Stimulated activated effector memory CD8-positive, alpha-beta T cell treated with anti-CD3 and anti-CD28 coated beads, Interleukin-12 subunit alpha, Interleukin-12 subunit beta, amount 100 ng/mL, for 72 hours (primary cell): Measurements from ENCODE around the gene TMA7B.
"Not testable (repeated sequence)": the region's sequence is repeated elsewhere in the genome, so short reads cannot be mapped to it uniquely, and the experiment has no call there.

Experiments
- ATAC-seq: fragments of 150-1000 bp; cut with Tn5 transposase; 2 replicates; pipeline ENCODE4 v1.10.0; 2021
- DNase-seq, 2 donors: peaks; one replicate each; pipeline ENCODE4 v3.0.0; 2021 to 2022; ENCODE audit warnings: low spot score in 2 of 2
- H3K27ac Mint-ChIP-seq: one replicate; pipeline ENCODE4 v1.8.0; 2022; ENCODE audit warnings: mild to moderate bottlenecking, mixed read lengths
- H3K36me3 Mint-ChIP-seq: one replicate; pipeline ENCODE4 v1.8.0; 2022; ENCODE audit warnings: mild to moderate bottlenecking, mixed read lengths
- H3K4me1 Mint-ChIP-seq: one replicate; pipeline ENCODE4 v1.8.0; 2022; ENCODE audit warnings: mixed read lengths
- H3K4me3 Mint-ChIP-seq: one replicate; pipeline ENCODE4 v1.8.0; 2022; ENCODE audit warnings: mild to moderate bottlenecking, mixed read lengths
- H3K9me3 Mint-ChIP-seq: one replicate; pipeline ENCODE4 v1.8.0; 2022; ENCODE audit warnings: mixed read lengths

The TMA7B gene

DNA sequence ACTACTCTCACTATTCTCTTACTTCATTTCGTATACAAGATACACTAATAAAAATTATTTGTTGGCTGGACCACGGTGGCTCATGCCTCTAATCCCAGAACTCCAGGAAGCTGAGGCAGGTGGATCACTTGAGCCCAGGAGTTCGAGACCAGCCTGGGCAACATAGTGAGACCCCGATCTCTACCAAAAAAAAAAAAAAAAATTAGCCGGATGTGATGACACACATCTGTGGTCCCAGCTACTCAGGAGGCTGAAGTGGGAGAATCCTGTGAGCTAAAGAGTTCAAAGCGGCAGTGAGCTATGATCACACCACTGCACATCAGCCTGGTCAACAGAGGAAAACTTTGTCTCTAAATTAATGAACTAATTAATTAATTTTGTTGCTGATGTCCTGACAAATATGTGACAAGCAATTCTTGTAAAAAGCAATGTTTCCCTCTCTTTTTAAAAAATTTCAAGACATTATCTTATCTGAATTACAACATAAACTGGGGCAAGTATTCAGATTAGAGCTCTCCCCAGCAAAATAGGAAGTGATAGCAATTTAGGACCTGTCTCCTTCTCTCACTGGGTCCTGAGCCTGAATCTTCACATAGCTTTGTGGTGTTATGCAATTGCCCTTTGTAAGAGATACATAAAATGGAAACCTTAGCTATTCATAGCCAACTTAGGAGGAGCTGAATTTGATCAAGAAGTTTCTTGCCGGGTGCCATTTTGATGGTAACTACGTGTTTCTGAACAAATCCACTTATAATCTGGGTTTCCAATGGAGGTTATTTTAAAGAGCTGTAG is 17.6 kb upstream of the TMA7B start:
- Mint-ChIP-seq H3K9me3 (no peaks in the 10 kb centered on the region), H3K27ac (peak overlapping the region; percentile 75), H3K4me1 (peaks cover 87% of the 10 kb centered on the region), H3K36me3 (peaks cover 34% of the 10 kb centered on the region), H3K4me3 (peak overlapping the region; percentile 55)
- peak; percentile 61 for ATAC-seq
- DNase-seq: no peak

DNA sequence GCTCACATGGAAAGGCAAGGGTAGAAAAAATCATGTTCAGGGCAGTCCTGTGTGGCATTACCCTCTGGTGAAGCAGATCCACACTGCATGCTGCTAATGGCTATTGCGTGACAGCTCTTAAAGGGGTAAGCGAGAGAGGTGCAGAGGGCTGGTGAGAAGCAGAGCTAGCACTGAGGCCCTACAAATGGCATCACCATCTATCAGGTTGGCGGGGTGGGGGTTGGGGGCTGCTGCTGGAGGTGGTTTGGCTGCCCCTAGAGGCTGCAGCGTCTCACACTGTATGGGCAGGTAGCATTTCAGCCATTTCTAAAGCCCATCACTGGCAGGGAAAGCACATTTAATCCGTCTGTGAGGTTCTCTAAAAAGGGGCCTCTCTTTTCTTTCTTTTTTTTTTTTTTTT is 16.9 kb upstream of the TMA7B start:
- ATAC-seq: peak; percentile 43
- Mint-ChIP-seq H3K4me1 (peaks cover 82% of the 10 kb centered on the region), H3K9me3 (no peaks in the 10 kb centered on the region), H3K27ac (peak overlapping the region; percentile 75), H3K36me3 (peaks cover 33% of the 10 kb centered on the region), H3K4me3 (peak overlapping the region; percentile 55)
- DNase-seq: no peak

DNA sequence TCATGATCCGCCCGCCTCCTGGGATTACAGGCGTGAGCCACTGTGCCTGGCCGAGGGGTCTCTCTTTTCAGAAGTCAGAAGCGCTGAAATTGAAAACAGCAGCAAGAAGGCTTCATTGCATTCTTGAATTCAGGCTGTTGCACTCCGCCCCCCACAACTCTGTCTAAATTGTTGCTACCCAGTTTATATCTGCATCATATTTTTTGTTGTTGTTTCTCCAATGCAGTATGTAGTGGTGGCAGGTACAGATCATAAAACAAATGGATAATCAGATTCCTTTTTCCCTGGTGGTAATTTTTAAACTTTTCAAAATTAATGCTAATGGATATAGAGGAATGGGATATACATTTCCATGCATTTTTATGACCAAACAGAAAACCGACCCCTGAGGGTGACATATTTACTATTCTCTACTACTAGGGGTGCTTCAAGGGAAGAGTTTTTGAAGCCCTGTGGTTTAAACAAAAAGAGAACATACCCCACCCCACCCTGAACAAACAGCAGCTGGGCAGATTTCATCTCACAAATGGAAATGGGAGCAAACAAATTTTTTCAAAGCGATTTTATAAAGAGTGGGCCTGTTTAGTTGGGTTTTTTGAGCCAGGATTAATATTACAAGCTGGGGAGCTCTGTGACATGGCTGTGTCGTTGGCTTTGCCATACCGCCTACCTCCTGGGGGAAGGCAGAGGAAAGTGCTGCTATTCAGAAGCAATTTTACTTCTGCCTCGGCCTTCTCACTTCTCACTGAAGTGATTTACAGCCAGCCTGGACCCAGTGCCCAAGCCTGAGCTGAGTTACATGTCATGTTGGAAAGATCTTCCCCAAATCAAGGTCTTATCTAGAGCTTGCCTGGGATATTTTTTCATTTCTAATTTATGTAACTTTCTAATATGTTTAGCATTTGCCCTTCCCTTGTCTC is 16.0 kb upstream of the TMA7B start:
- peak overlapping the region; percentile 75 for H3K27ac Mint-ChIP-seq
- H3K4me1 Mint-ChIP-seq: peaks cover 82% of the 10 kb centered on the region
- H3K4me3 Mint-ChIP-seq: peak overlapping the region; percentile 55
- ATAC-seq: no peak
- DNase-seq: no peak
- no peaks in the 10 kb centered on the region for H3K9me3 Mint-ChIP-seq
- H3K36me3 Mint-ChIP-seq: peaks cover 41% of the 10 kb centered on the region

DNA sequence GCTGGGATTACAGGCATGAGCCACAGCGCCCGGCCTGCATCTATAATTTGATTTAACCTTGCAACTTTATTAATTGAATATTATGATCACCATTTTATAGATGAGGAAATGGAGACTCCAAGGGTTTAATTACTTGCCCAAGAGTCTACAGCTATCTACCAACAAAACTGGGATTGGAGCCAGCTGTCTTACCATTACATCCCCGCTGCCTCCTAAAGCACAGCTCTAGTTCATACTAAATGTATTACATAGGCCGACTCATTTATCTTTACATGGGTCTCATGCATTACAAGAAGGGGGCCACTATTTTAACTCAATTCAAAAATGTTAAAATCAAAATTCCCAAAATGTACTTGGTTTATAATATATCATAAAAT is 14.1 kb upstream of the TMA7B start:
- H3K4me1 Mint-ChIP-seq: peaks cover 84% of the 10 kb centered on the region
- peaks cover 41% of the 10 kb centered on the region for H3K36me3 Mint-ChIP-seq
- H3K27ac Mint-ChIP-seq: peak overlapping the region; percentile 84
- no peak overlapping the region for H3K4me3 Mint-ChIP-seq
- ATAC-seq (no peak), DNase-seq (no peak)
- no peaks in the 10 kb centered on the region for H3K9me3 Mint-ChIP-seq

DNA sequence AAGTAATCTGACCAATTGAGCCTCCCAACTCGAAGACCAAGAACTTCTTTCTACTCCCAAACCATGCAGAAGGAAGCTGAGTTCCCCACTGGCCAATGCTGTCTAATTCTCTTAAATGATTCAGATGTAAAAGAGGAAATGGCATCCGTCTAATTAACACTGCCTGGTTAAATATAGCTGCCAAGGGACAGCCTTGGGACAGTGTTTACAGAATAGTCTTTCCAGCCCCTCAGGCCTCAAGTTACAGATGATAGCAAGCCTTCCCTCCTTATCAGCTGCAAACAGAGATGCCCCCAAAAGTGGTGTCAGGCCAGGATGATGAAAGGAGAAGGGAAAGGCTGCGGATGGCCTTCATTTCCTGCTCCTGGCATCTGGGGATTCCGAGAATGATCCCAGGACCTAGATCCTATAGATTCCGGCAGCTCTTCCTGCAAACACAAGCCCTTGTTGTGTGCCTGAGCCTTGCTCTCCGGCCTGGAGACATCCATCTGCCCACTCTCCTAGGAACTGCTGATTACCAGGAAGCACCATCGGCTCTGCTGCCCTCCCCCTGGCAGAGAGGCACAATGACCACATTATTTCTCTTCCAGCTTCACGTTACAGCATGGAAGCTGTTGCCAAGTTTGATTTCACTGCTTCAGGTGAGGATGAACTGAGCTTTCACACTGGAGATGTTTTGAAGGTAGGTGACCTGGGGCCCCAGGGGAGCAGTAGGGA is 13.5 kb upstream of the TMA7B start:
- Mint-ChIP-seq H3K4me3 (peak overlapping the region; percentile 13), H3K4me1 (peaks cover 84% of the 10 kb centered on the region), H3K27ac (peak overlapping the region; percentile 84), H3K9me3 (no peaks in the 10 kb centered on the region), H3K36me3 (peaks cover 46% of the 10 kb centered on the region)
- DNase-seq (no peak), ATAC-seq (no peak)

DNA sequence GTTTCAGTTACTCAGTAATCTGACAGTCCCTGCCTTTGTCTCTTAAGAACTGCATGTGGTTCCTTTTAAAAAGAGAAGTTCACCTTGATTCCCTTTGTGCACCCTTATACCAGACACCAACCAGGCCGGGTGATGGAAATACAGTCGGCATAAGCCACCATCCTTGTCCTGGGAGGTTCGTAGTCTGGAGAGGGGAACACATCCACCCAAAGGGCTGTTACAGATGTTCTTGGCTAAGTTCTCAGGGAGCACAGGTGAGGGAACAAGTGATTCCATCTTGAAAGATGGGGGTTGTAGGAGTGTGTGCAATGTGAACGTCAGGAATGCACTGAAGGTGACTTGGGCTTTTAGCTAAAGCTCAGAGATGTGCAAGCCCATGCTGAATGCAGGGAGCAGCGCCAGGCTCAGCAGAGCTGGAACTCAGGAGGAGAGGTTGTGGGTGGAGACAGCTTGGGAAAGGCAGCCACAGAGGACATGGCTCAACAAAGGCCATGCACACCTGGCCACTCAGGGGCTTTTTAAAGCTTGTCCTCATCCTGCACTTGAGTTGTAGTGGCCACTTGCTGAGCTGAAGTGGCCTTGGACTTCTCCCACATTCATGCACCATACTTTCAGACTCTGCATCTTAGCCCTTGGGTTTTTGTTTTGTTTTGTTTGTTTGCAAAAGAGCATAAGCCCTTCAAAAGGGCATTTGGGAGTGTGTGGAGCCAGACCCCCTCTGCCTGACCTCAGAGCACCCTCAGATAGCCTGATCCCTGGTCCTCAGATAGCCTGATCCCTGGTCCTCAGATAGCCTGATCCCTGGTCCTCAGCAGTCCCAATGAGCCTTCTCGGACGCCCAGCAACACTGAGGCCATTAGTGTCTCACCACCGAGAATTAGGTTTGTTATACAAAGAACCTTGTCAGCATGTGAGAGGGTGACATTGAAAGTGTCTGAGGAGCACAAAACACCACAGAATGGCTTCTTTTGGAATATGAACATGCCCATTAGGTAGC is 12.7 kb upstream of the TMA7B start:
- Mint-ChIP-seq H3K9me3 (no peaks in the 10 kb centered on the region), H3K27ac (peak overlapping the region; percentile 84), H3K4me1 (peaks cover 84% of the 10 kb centered on the region), H3K36me3 (peaks cover 53% of the 10 kb centered on the region), H3K4me3 (peak overlapping the region; percentile 13)
- ATAC-seq (no peak), DNase-seq (no peak)

DNA sequence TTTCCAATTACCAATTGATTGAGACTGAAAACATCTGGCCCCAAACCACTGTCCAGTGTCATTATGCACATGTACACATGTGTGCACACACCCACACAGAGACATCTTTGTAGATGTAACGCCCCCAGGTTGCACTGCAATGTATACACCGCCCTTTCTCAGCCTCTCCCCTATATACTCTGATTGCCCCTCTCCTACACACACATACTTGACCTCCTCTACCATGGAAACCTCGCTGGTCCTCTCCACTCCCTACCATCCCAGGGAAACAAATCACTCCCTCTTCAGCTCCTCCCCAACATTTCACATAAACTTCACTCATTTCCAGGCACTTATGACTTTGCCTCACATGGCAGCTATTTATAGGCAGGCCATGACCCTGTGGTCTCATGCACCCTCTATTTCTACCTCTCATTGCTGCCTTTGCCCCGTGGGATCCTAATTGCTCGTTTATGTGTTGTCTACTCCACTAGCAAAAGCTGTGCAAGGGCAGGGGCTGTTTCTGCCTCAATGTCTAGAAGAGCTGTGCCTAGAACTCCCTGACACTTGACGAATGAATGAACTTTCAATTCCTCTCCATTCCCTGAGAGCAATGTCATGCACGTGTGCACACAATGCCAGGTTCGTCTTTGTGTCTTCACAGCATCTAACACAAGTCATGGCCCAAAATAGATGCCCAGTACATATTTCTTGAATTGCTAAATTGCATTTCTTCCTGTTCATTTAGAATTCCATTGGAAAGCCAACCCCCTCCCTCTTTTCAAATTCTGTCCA is 10.0 kb upstream of the TMA7B start:
- Mint-ChIP-seq H3K4me1 (peaks cover 85% of the 10 kb centered on the region), H3K4me3 (no peak overlapping the region), H3K27ac (peak overlapping the region; percentile 57), H3K9me3 (no peaks in the 10 kb centered on the region), H3K36me3 (peaks cover 69% of the 10 kb centered on the region)
- DNase-seq: no peak
- no peak for ATAC-seq

DNA sequence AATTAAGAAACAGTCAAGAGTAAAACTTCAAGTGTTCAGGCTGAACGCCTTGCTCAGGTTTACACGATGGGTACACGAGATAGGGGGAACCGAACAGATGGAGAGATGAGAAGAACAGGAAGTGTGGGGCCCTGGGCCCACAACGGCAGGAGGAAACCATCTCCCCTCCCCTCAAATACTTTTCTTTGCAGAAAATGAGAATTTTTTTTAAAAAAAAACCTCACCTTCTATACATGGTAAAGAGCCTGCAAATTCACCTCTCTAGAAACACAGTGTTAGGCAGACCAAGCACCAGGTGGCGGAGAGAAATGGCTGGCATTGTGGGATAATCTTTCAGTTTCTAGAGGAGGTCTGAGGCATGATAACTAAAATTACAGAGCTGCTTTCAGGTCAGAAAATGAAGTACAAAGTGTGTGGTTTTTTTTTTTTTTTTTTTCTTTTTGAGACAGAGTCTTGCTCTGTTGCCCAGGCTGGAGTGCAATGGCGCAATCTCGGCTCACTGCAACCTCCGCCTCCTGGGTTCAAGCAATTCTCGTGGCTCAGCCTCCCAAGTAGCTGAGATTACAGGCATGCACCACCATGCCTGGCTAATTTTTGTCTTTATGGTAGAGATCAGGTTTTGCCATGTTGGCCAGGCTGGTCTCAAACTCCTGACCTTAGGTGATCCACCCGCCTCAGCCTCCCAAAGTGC is 8.4 kb upstream of the TMA7B start:
- not testable (repeated sequence) for H3K9me3 Mint-ChIP-seq, DNase-seq
- peak overlapping the region; percentile 40 for H3K4me3 Mint-ChIP-seq
- peaks cover 77% of the 10 kb centered on the region for H3K36me3 Mint-ChIP-seq
- peaks cover 90% of the 10 kb centered on the region for H3K4me1 Mint-ChIP-seq
- peak; percentile 64 for ATAC-seq
- H3K27ac Mint-ChIP-seq: peak overlapping the region; percentile 57

DNA sequence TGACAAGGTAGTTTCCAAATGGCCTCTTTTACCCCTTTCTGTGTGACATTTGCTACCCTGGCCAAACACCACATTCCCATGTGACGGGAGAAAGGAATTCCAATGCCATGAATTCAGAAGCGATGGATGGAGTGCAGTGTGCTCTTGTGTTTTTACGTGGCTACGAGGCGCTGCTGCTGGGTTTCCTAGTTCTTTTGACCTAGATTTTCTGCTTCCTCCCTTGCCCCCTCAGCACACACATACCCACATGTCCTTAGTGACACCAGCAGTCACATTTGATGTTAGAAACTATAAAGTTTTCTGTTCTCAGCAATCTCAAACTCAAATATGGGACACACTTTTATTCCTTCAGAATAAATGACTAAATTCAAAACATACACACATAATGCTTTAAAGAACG is 7.8 kb upstream of the TMA7B start:
- Mint-ChIP-seq H3K36me3 (peaks cover 83% of the 10 kb centered on the region), H3K4me3 (peak overlapping the region; percentile 40), H3K4me1 (peaks cover 90% of the 10 kb centered on the region), H3K27ac (peak overlapping the region; percentile 43), H3K9me3 (no peaks in the 10 kb centered on the region)
- no peak for ATAC-seq
- no peak for DNase-seq

DNA sequence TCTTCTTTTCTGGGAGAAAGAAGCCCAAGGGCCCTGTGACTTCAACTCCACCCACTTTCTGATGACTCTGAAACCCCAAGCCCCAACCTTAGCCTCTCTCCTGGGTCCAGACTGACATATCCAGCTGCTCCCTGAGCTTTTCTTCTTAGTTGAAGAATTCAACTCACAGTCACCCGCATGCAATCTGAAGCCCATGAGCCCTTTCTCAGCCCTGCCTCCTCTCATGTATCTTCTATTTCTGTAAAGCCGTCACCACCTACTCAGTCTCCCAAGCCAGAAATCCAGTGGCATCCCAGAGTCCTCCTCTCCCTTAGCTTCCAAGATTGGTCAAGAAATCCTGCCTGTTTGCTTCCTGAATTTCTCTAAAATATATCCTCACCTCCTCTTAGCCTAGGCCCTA is 7.1 kb upstream of the TMA7B start:
- Mint-ChIP-seq H3K4me3 (peak overlapping the region; percentile 40), H3K36me3 (peaks cover 90% of the 10 kb centered on the region), H3K27ac (peak overlapping the region; percentile 35), H3K9me3 (no peaks in the 10 kb centered on the region), H3K4me1 (peaks cover 94% of the 10 kb centered on the region)
- ATAC-seq: no peak
- DNase-seq: no peak

DNA sequence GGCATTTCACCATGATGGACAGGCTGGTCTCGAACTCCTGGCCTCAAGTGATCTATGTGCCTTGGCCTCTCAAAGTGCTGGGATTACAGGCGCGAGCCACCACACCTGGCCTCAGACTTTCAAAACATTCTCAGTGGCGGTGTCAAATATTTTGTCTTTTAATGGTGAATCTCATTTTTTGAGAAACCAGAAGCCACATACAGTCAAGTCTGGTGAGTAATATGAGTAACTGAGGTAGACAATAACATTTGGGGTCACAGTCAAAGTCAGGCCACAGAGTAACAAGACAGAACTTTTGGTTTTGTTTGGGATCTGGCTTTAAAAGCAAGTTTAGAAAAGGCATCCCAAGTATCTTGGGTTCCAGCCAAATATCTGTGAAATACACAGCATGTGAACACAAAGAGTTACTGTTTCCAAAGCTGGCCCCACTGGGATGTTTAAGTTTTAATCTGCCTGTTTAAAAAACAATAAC is 5.6 kb upstream of the TMA7B start:
- Mint-ChIP-seq H3K4me1 (peaks cover 95% of the 10 kb centered on the region), H3K27ac (peak overlapping the region; percentile 35), H3K36me3 (peaks cover 90% of the 10 kb centered on the region), H3K4me3 (peak overlapping the region; percentile 6), H3K9me3 (no peaks in the 10 kb centered on the region)
- ATAC-seq (peak; percentile 83), DNase-seq (no peak)

DNA sequence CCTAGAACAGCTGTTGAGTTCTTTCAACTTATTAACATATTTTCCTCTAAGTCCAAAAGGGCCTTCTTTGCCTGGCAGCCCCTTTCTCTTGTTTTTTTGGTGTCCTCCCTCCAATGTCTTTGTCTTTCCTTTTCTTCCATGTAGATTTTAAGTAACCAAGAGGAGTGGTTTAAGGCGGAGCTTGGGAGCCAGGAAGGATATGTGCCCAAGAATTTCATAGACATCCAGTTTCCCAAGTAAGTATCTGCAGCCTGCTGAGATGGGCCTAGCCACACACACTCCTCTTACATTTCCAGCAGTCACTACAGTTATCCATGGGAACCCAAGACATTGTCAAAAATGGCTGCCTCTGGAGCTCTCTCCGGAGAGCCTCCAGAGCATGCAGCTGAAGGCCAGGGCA is 4.5 kb upstream of the TMA7B start:
- Mint-ChIP-seq H3K4me1 (peaks cover 95% of the 10 kb centered on the region), H3K4me3 (no peak overlapping the region), H3K36me3 (peaks cover 93% of the 10 kb centered on the region), H3K9me3 (no peaks in the 10 kb centered on the region), H3K27ac (peak overlapping the region; percentile 35)
- DNase-seq (no peak), ATAC-seq (no peak)

DNA sequence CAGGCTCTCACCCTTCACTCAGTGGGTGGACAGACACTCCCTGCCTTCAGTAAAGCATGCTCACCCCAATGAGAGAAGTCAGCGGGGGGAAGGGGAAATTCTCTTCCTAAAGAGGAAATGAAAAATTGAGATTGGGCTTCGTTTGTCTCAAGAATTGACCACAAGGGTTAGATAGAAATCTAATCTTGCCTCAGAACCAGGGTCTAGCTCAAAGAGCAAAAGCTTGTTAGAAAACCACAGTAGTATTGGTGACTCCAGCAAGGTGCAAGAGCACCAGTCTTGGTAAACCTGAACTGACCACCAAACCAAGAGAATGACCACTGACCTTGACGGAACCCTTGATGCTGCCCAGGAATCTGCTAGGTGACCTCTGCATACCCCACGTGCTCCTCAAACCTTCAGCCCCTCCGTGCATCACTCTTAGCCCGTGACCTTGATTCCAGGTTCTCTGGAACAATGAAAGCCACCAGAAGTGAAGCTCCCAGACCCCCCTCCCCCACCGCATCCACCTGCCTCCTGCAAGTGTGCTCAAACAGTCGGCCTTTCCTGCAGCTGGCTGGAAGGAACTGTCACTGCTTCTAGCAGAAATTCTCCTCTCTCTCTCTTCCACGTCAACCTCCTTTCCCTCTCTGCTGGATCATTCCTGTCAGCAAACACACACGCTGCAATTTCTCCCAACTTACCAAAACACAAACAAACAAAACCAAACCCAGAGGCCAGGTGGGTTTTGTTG is 3.1 kb upstream of the TMA7B start:
- H3K27ac Mint-ChIP-seq: peak overlapping the region; percentile 48
- H3K36me3 Mint-ChIP-seq: peaks cover 96% of the 10 kb centered on the region
- no peak overlapping the region for H3K4me3 Mint-ChIP-seq
- no peak for DNase-seq
- no peaks in the 10 kb centered on the region for H3K9me3 Mint-ChIP-seq
- H3K4me1 Mint-ChIP-seq: peaks cover 96% of the 10 kb centered on the region
- no peak for ATAC-seq
